ENCODE data around the gene TBXAS1.

- TF ChIP-seq CTCF (IDR thresholded peaks at IDR 0.05): no peak
- no peak for TF ChIP-seq ZFX (IDR thresholded peaks at IDR 0.05; ENCODE audit: borderline replicate concordance)
Measured at GRCh38 chr7:139900326-139900725, 71.3 kb downstream of the TBXAS1 start.

Data from 22Rv1 (cell line).